ENCODE measurements around the gene KAT5. TPM values are rescaled to one million over a fixed set of nuclear protein-coding genes. Genes with fewer than 3 reads are reported as not detected.
A peak's percentile ranks its signal among the peaks of the same experiment; 100 is the strongest.

The KAT5 gene
- total and polyA plus RNA-seq, 2 donors, result 53.5 to 104 TPM

DNA sequence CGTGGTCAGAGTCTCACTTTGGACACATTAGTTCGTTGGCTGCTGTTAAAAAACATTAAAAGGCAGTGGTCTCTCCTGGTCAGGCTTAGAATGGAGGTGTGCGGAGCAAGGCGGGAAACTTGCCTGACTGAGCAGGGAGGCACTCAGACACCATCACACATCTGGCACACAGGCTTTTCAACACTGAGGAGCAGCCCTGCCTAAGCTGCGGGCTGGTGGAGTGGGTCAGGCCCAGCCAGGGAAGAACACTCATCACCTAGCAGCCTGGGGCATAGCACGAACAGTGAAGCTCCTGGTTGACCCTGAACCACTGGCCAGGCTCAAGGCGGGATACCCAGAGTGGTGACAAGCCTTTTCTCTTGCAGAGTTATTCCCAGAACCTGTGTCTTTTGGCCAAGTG lies 4.2 kb downstream of the KAT5 start:
- Histone ChIP-seq H3K4me3 (ENCODE audit: low read length in 2 of 2) (no peak overlapping the region), H3K9me3 (ENCODE audit: control insufficient read depth in 2 of 2, insufficient read depth in 1 of 2, low read length in 1 of 2) (peaks cover 0 to 7% of the 10 kb centered on the region in 2 donors), H3K36me3 (ENCODE audit: control insufficient read depth in 2 of 2, insufficient read depth in 2 of 2, low read length in 1 of 2) (peaks cover 59 to 65% of the 10 kb centered on the region in 2 donors), H3K27ac (ENCODE audit: low read depth in 1 of 2, low read length in 1 of 2) (no peak overlapping the region), H3K27me3 (ENCODE audit: control insufficient read depth in 2 of 2, insufficient read depth in 1 of 2, low read length in 1 of 2) (no peaks in the 10 kb centered on the region), H3K4me1 (ENCODE audit: control insufficient read depth in 2 of 2, insufficient read depth in 2 of 2, low read length in 2 of 2) (peaks cover 21 to 33% of the 10 kb centered on the region in 2 donors)
- DNase-seq (ENCODE audit: low read depth in 6 of 9, low spot score in 9 of 9), result no peak
- 98% methylated on average over 7 of the region's 7 CpGs for WGBS

DNA sequence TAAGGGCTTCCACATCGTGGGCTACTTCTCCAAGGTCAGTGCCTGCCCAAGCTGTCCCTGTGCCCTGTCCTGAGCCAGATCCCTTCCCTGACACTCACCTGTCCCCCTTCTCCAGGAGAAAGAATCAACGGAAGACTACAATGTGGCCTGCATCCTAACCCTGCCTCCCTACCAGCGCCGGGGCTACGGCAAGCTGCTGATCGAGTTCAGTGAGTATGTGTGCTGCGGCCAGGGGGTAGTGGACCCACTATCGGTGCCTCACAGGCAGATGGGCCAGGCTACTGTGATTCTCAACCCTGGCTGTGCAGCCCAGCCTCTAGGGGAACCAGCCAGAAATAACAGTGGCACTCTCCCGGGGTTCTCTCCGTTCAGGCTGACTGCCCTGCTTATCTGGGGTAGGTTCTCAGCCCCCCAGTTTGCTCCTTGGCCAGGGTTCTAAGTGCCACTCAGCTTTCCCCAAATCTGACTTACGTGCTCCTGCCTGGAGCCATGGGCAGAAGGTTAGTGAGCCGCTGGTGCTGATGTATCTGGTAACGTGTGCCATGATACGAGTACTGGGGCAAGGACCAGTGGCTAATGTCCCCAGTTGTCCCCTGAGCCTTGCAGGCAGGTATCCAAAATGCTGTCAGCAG lies 4.8 kb downstream of the KAT5 start:
- 97% methylated on average over 14 of the region's 14 CpGs for WGBS
- H3K4me1 ChIP-seq (ENCODE audit: control insufficient read depth in 2 of 2, insufficient read depth in 2 of 2, low read length in 2 of 2), result peaks cover 21 to 29% of the 10 kb centered on the region in 2 donors
- H3K27me3 ChIP-seq (ENCODE audit: control insufficient read depth in 2 of 2, insufficient read depth in 1 of 2, low read length in 1 of 2), result no peaks in the 10 kb centered on the region
- peaks cover 0 to 7% of the 10 kb centered on the region in 2 donors for H3K9me3 ChIP-seq (ENCODE audit: control insufficient read depth in 2 of 2, insufficient read depth in 1 of 2, low read length in 1 of 2)
- H3K27ac ChIP-seq (ENCODE audit: low read depth in 1 of 2, low read length in 1 of 2), result no peak overlapping the region
- H3K36me3 ChIP-seq (ENCODE audit: control insufficient read depth in 2 of 2, insufficient read depth in 2 of 2, low read length in 1 of 2), result peaks cover 59 to 65% of the 10 kb centered on the region in 2 donors
- no peak for DNase-seq (ENCODE audit: low read depth in 6 of 9, low spot score in 9 of 9)
- no peak overlapping the region for H3K4me3 ChIP-seq (ENCODE audit: low read length in 2 of 2)

DNA sequence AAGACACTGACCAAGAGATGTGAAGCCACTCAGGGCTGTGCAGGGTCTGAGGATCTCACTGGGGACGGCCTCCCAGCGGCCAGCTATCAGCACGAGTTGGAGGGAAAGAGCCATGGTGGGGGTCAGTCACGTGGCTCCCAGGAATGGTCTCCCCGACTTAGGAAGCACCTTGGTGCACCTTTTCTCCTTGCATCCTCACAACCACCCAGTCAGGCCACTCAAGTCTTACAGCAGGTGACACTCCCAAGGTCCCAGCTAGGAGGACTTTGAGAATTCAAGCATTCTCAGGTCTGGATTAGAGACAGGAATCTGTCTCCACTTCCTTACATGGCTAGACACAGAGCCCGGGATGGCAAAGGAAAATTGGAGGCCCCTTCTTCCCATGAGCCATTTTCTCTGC lies 5.9 kb downstream of the KAT5 start:
- no peaks in the 10 kb centered on the region for H3K9me3 ChIP-seq (ENCODE audit: control insufficient read depth in 2 of 2, insufficient read depth in 1 of 2, low read length in 1 of 2)
- H3K27me3 ChIP-seq (ENCODE audit: control insufficient read depth in 2 of 2, insufficient read depth in 1 of 2, low read length in 1 of 2), result no peaks in the 10 kb centered on the region
- H3K27ac ChIP-seq (ENCODE audit: low read depth in 1 of 2, low read length in 1 of 2), result no peak overlapping the region
- H3K36me3 ChIP-seq (ENCODE audit: control insufficient read depth in 2 of 2, insufficient read depth in 2 of 2, low read length in 1 of 2), result peaks cover 59 to 62% of the 10 kb centered on the region in 2 donors
- no peak overlapping the region for H3K4me3 ChIP-seq (ENCODE audit: low read length in 2 of 2)
- WGBS, result 96% methylated on average over 6 of the region's 6 CpGs
- DNase-seq (ENCODE audit: low read depth in 6 of 9, low spot score in 9 of 9), result no peak
- peaks cover 17 to 23% of the 10 kb centered on the region in 2 donors for H3K4me1 ChIP-seq (ENCODE audit: control insufficient read depth in 2 of 2, insufficient read depth in 2 of 2, low read length in 2 of 2)

DNA sequence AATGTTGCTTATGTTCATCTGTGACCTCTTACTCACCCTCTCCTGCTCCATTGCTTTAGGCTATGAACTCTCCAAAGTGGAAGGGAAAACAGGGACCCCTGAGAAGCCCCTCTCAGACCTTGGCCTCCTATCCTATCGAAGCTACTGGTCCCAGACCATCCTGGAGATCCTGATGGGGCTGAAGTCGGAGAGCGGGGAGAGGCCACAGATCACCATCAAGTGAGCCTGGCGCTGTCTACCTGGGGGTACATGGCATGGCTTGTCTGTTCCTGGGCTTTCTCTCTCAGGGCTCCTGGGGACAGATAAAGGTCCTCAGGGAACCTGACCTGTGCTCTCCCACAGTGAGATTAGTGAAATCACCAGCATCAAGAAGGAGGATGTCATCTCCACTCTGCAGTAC lies 6.5 kb downstream of the KAT5 start:
- Histone ChIP-seq H3K4me3 (ENCODE audit: low read length in 2 of 2) (no peak overlapping the region), H3K4me1 (ENCODE audit: control insufficient read depth in 2 of 2, insufficient read depth in 2 of 2, low read length in 2 of 2) (peaks cover 17 to 18% of the 10 kb centered on the region in 2 donors), H3K27me3 (ENCODE audit: control insufficient read depth in 2 of 2, insufficient read depth in 1 of 2, low read length in 1 of 2) (no peaks in the 10 kb centered on the region), H3K27ac (ENCODE audit: low read depth in 1 of 2, low read length in 1 of 2) (no peak overlapping the region), H3K9me3 (ENCODE audit: control insufficient read depth in 2 of 2, insufficient read depth in 1 of 2, low read length in 1 of 2) (no peaks in the 10 kb centered on the region), H3K36me3 (ENCODE audit: control insufficient read depth in 2 of 2, insufficient read depth in 2 of 2, low read length in 1 of 2) (peaks cover 56% of the 10 kb centered on the region in 2 donors)
- DNase-seq (ENCODE audit: low read depth in 6 of 9, low spot score in 9 of 9), result no peak
- WGBS, result 98% methylated on average over 4 of the region's 4 CpGs

DNA sequence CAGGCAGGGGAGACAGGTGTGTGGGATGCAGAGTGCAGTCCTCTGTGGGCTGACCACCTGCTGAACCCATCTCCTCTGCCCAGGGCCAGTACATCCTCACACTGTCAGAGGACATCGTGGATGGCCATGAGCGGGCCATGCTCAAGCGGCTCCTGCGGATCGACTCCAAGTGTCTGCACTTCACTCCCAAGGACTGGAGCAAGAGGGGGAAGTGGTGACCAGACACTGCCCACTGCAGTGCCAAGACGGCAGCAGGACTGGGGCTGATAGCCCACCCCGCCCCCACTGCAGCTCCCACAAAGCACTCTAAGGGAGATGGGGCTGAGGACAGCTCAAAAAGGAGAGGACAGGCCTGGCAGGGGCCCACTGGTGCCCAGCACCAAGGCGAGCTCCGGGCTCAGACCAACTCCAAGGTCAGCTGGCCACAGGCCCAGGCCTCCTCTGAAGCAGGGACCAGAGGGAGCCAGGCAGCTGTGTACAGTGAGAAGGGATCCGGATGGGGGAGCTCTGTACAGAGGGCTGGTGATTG lies 7.0 kb downstream of the KAT5 start:
- 94% methylated on average over 10 of the region's 10 CpGs for WGBS
- Histone ChIP-seq H3K36me3 (ENCODE audit: control insufficient read depth in 2 of 2, insufficient read depth in 2 of 2, low read length in 1 of 2) (peaks cover 51 to 55% of the 10 kb centered on the region in 2 donors), H3K4me1 (ENCODE audit: control insufficient read depth in 2 of 2, insufficient read depth in 2 of 2, low read length in 2 of 2) (peaks cover 17 to 18% of the 10 kb centered on the region in 2 donors), H3K9me3 (ENCODE audit: control insufficient read depth in 2 of 2, insufficient read depth in 1 of 2, low read length in 1 of 2) (no peaks in the 10 kb centered on the region), H3K27ac (ENCODE audit: low read depth in 1 of 2, low read length in 1 of 2) (no peak overlapping the region), H3K4me3 (ENCODE audit: low read length in 2 of 2) (peak overlapping the region in 1 of 2 donors; percentile 91), H3K27me3 (ENCODE audit: control insufficient read depth in 2 of 2, insufficient read depth in 1 of 2, low read length in 1 of 2) (peaks cover 0 to 2% of the 10 kb centered on the region in 2 donors)
- DNase-seq (ENCODE audit: low read depth in 6 of 9, low spot score in 9 of 9), result no peak

DNA sequence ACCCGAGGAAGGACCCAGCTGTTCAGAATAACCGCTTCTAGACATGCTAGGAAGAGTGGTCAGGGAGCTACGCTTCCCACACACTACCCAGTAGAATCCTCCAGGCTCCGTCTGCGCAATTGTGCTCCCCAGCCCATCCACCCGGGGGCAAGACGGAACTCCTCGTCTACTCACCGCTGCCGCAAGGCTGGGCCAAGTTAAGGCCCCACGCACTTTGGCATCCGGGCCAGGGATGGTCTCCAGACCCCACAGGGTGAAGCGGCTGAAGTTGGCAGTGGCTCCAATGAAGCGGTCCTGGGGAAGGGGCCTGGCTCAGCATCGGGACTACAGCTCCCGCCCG lies 7.8 kb downstream of the KAT5 start:
- WGBS, result 7% methylated on average over 17 of the region's 17 CpGs
- peaks cover 17 to 18% of the 10 kb centered on the region in 2 donors for H3K4me1 ChIP-seq (ENCODE audit: control insufficient read depth in 2 of 2, insufficient read depth in 2 of 2, low read length in 2 of 2)
- no peaks in the 10 kb centered on the region for H3K9me3 ChIP-seq (ENCODE audit: control insufficient read depth in 2 of 2, insufficient read depth in 1 of 2, low read length in 1 of 2)
- DNase-seq (ENCODE audit: low read depth in 6 of 9, low spot score in 9 of 9), result peak in 1 of 9 donors; percentile 1
- peaks cover 42 to 48% of the 10 kb centered on the region in 2 donors for H3K36me3 ChIP-seq (ENCODE audit: control insufficient read depth in 2 of 2, insufficient read depth in 2 of 2, low read length in 1 of 2)
- H3K4me3 ChIP-seq (ENCODE audit: low read length in 2 of 2), result peak overlapping the region; percentile 70 to 91
- H3K27ac ChIP-seq (ENCODE audit: low read depth in 1 of 2, low read length in 1 of 2), result peak overlapping the region in 1 of 2 donors; percentile 73
- H3K27me3 ChIP-seq (ENCODE audit: control insufficient read depth in 2 of 2, insufficient read depth in 1 of 2, low read length in 1 of 2), result peaks cover 0 to 3% of the 10 kb centered on the region in 2 donors

DNA sequence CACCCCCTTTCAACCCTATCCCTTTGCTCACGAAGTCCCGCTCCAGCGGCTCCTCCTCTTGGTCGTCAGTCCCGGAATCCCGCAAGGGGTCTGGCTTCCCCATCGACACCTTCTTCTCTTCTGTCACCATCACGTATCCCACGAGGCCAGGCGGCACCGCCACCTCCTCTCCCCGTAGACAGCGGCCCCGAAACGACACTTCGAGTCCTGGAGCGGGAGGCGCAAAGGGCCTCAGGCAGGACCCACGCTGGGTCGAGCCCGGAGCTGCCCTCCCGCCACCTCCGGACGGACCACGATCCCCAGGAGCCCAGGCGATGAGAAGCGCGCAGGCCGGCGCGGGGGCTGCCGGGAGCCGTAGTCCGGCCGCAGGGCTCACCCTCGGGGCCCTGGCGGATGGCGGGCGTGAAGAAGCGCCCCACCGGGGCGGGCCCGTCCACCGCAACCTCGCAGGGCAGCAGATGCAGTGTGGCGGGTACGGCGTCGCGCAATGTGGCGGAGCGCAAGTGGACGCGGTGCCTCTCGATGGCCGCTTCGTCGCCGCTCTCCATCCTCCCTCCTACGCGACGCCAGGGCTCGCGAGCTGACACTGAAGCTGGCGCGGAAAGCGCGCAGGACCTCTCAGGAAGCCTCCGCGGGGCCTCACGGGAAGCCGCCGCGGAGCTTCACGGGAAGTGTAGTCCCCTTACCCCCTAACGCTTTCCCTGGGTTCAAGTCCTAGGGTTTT lies 8.3 kb downstream of the KAT5 start, which contains the start of gene RNASEH2C:
Gene RNASEH2C (minus strand): TSS at position 588 of the 724 bp plus-strand sequence. CDS start 40 bp downstream, at position 548.
- DNase-seq (ENCODE audit: low read depth in 6 of 9, low spot score in 9 of 9), result peak; percentile 53 to 91 (median 76)
- under 1% methylated on average over 76 of the region's 76 CpGs for WGBS

DNA sequence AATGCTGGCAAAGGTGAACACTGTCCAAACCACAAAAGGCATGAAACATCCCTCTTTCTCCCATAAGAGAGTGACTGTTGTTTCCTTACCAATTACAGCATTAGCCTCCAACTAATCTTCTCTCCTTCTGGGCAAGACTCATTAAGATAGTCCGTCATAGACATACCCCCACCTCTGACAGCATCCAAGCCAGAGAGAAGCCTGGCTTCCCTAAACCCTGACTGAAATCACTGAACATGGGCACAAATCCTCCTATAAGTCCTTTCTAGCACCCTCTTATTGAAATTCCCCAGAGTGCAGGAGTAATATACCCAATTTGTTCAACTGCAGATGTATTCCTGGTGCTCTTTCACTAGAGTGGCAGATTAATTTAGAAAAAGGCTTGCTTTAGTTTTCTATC lies 10.2 kb downstream of the KAT5 start:
- Histone ChIP-seq H3K27ac (ENCODE audit: low read depth in 1 of 2, low read length in 1 of 2) (no peak overlapping the region), H3K4me3 (ENCODE audit: low read length in 2 of 2) (no peak overlapping the region), H3K27me3 (ENCODE audit: control insufficient read depth in 2 of 2, insufficient read depth in 1 of 2, low read length in 1 of 2) (peaks cover 0 to 7% of the 10 kb centered on the region in 2 donors), H3K36me3 (ENCODE audit: control insufficient read depth in 2 of 2, insufficient read depth in 2 of 2, low read length in 1 of 2) (peaks cover 22 to 25% of the 10 kb centered on the region in 2 donors), H3K4me1 (ENCODE audit: control insufficient read depth in 2 of 2, insufficient read depth in 2 of 2, low read length in 2 of 2) (peaks cover 17 to 18% of the 10 kb centered on the region in 2 donors), H3K9me3 (ENCODE audit: control insufficient read depth in 2 of 2, insufficient read depth in 1 of 2, low read length in 1 of 2) (no peaks in the 10 kb centered on the region)
- 100% methylated on average over 1 of the region's 1 CpG for WGBS
- no peak for DNase-seq (ENCODE audit: low read depth in 6 of 9, low spot score in 9 of 9)

More for the DNA sequence above, 8.3 kb downstream of the KAT5 start, which contains the start of gene RNASEH2C:
- no peaks in the 10 kb centered on the region for H3K9me3 ChIP-seq (ENCODE audit: control insufficient read depth in 2 of 2, insufficient read depth in 1 of 2, low read length in 1 of 2)
- peaks cover 38 to 42% of the 10 kb centered on the region in 2 donors for H3K36me3 ChIP-seq (ENCODE audit: control insufficient read depth in 2 of 2, insufficient read depth in 2 of 2, low read length in 1 of 2)
- H3K27me3 ChIP-seq (ENCODE audit: control insufficient read depth in 2 of 2, insufficient read depth in 1 of 2, low read length in 1 of 2), result peaks cover 0 to 3% of the 10 kb centered on the region in 2 donors
- H3K4me3 ChIP-seq (ENCODE audit: low read length in 2 of 2), result peak within 1 kb of the TSS; percentile 70 to 91
- H3K27ac ChIP-seq (ENCODE audit: low read depth in 1 of 2, low read length in 1 of 2), result peak within 1 kb of the TSS; percentile 73 to 87
- H3K4me1 ChIP-seq (ENCODE audit: control insufficient read depth in 2 of 2, insufficient read depth in 2 of 2, low read length in 2 of 2), result peaks cover 17 to 18% of the 10 kb centered on the region in 2 donors

DNA sequence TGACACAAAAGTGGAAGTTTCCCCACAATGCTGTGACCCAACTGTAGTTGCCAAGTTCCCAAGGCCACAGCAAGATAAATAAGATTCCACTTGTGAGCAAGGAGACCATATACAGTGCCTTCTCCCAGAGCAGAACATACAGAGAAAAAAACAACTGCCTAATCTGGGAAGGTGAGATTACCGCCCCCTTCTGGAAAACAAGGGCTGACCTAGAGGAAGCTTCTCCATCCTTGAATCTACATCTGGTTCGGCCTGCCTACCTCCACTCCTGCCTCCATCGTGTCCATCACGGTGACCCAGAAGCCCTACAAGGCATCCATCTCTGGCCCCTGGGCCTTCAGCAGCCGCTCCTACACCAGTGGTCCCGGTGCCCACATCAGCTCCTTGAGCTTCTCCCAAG lies 14.6 kb downstream of the KAT5 start:
- peaks cover 0 to 13% of the 10 kb centered on the region in 2 donors for H3K27me3 ChIP-seq (ENCODE audit: control insufficient read depth in 2 of 2, insufficient read depth in 1 of 2, low read length in 1 of 2)
- peaks cover 0 to 2% of the 10 kb centered on the region in 2 donors for H3K9me3 ChIP-seq (ENCODE audit: control insufficient read depth in 2 of 2, insufficient read depth in 1 of 2, low read length in 1 of 2)
- H3K27ac ChIP-seq (ENCODE audit: low read depth in 1 of 2, low read length in 1 of 2), result no peak overlapping the region
- H3K4me3 ChIP-seq (ENCODE audit: low read length in 2 of 2), result no peak overlapping the region
- DNase-seq (ENCODE audit: low read depth in 6 of 9, low spot score in 9 of 9), result no peak
- 87% methylated on average over 6 of the region's 6 CpGs for WGBS
- no peaks in the 10 kb centered on the region for H3K4me1 ChIP-seq (ENCODE audit: control insufficient read depth in 2 of 2, insufficient read depth in 2 of 2, low read length in 2 of 2)
- H3K36me3 ChIP-seq (ENCODE audit: control insufficient read depth in 2 of 2, insufficient read depth in 2 of 2, low read length in 1 of 2), result no peaks in the 10 kb centered on the region

Data from thymus (tissue), 11 donors.